ENCODE data around the gene TEAD1.

The TEAD1 gene

GRCh38 chr11:12853652-12854296 is 179.6 kb downstream of the TEAD1 start:
- peak; percentile 34 to 49 for DNase-seq (ENCODE audit: low read depth in 2 of 2)

GRCh38 chr11:12854297-12854661 is 180.1 kb downstream of the TEAD1 start:
- DNase-seq (ENCODE audit: low read depth in 2 of 2): no peak
- TF ChIP-seq CTCF (IDR thresholded peaks at IDR 0.05; ENCODE audit: low read depth, low read length): no peak
- no peak overlapping the region for H3K4me3 ChIP-seq (replicated peaks in 1 of 2; ENCODE audit: low read depth in 2 of 2, low read length in 2 of 2)

More at GRCh38 chr11:12853652-12854296, 179.6 kb downstream of the TEAD1 start:
- H3K4me3 ChIP-seq (replicated peaks in 1 of 2; ENCODE audit: low read depth in 2 of 2, low read length in 2 of 2): no peak overlapping the region
- TF ChIP-seq CTCF (IDR thresholded peaks at IDR 0.05; ENCODE audit: low read depth, low read length): no peak

GRCh38 chr11:12854829-12855228 is 180.6 kb downstream of the TEAD1 start:
- DNase-seq (ENCODE audit: low read depth in 2 of 2): no peak
- H3K4me3 ChIP-seq (replicated peaks in 1 of 2; ENCODE audit: low read depth in 2 of 2, low read length in 2 of 2): no peak overlapping the region
- TF ChIP-seq CTCF (IDR thresholded peaks at IDR 0.05; ENCODE audit: low read depth, low read length): no peak

GRCh38 chr11:12856338-12856737 is 182.1 kb downstream of the TEAD1 start:
- no peak for DNase-seq (ENCODE audit: low read depth in 2 of 2)
- H3K4me3 ChIP-seq (replicated peaks in 1 of 2; ENCODE audit: low read depth in 2 of 2, low read length in 2 of 2): no peak overlapping the region
- no peak for TF ChIP-seq CTCF (IDR thresholded peaks at IDR 0.05; ENCODE audit: low read depth, low read length)

GRCh38 chr11:12857572-12857971 is 183.4 kb downstream of the TEAD1 start:
- DNase-seq (ENCODE audit: low read depth in 2 of 2): no peak
- TF ChIP-seq CTCF (IDR thresholded peaks at IDR 0.05; ENCODE audit: low read depth, low read length): no peak
- H3K4me3 ChIP-seq (replicated peaks in 1 of 2; ENCODE audit: low read depth in 2 of 2, low read length in 2 of 2): no peak overlapping the region

- DNase-seq (ENCODE audit: low read depth in 2 of 2): no peak
Observed at GRCh38 chr11:12859872-12860657, 185.8 kb downstream of the TEAD1 start.

More at GRCh38 chr11:12859872-12860657, 185.8 kb downstream of the TEAD1 start:
- no peak for TF ChIP-seq CTCF (IDR thresholded peaks at IDR 0.05; ENCODE audit: low read depth, low read length)
- H3K4me3 ChIP-seq (replicated peaks in 1 of 2; ENCODE audit: low read depth in 2 of 2, low read length in 2 of 2): no peak overlapping the region

Measured in cardiac fibroblast (primary cell).